ENCODE results near the gene PHC2.

PHC2 gene

GRCh38 chr1:33344896-33345560 lies 85.9 kb downstream of the PHC2 start:
- peaks cover 65% of the 10 kb centered on the region for H3K4me1 ChIP-seq (ENCODE audit: insufficient read depth, low read length, poor library complexity, severe bottlenecking)
- no peak for TF ChIP-seq EZH2phosphoT487 (IDR thresholded peaks at IDR 0.05; ENCODE audit: borderline replicate concordance)
- no peak for TF ChIP-seq CTCF (conservative IDR thresholded peaks at IDR 0.05; ENCODE audit: low read length)
- no peak overlapping the region for H3K9ac ChIP-seq (ENCODE audit: low read depth, low read length, poor library complexity, severe bottlenecking)
- H3K9me2 ChIP-seq (replicated peaks; ENCODE audit: low read depth, low read length): no peaks in the 10 kb centered on the region
- no peak overlapping the region for H2AFZ ChIP-seq (ENCODE audit: low read length)
- H3K4me2 ChIP-seq (ENCODE audit: low read depth, low read length, poor library complexity, severe bottlenecking): peak overlapping the region; percentile 92
- no peaks in the 10 kb centered on the region for H3K36me3 ChIP-seq (ENCODE audit: insufficient read depth, low read length)
- no peaks in the 10 kb centered on the region for H3F3A ChIP-seq (ENCODE audit: low read depth)
- H3K4me3 ChIP-seq (ENCODE audit: low read length, poor library complexity, severe bottlenecking): peak overlapping the region; percentile 91
- H3K9me3 ChIP-seq (ENCODE audit: insufficient read depth, low read depth, low read length): no peaks in the 10 kb centered on the region
- peaks cover 93% of the 10 kb centered on the region for H3K79me2 ChIP-seq (ENCODE audit: insufficient read depth, low read length)
- no peaks in the 10 kb centered on the region for H3K27me3 ChIP-seq (ENCODE audit: insufficient read depth, low read length, poor library complexity, severe bottlenecking)
- peaks cover 81% of the 10 kb centered on the region for H4K20me1 ChIP-seq (ENCODE audit: insufficient read depth, low read length, poor library complexity, severe bottlenecking)

DNA sequence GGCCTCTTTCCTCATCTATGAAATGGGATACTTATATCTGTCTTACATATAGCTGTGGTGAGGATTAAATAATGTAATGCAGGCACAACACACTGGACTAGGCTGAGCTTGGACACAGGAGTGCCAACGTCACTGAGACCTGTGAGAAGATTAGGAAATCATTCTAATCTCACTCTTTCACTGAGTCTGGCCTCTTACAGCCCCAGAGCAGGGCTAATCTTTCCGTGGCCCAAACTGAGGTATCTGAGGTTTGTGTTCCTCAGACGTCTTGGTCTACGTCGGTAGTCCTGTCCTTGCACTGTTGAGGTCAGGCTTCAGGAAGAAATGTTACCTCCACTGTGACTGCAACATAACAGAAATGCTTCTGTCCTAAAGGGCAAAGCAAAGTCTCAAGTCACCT lies 87.4 kb downstream of the PHC2 start:
- Histone ChIP-seq H3K9ac (ENCODE audit: low read depth, low read length, poor library complexity, severe bottlenecking) (no peak overlapping the region), H3K27me3 (ENCODE audit: insufficient read depth, low read length, poor library complexity, severe bottlenecking) (no peaks in the 10 kb centered on the region), H3K9me2 (replicated peaks; ENCODE audit: low read depth, low read length) (no peaks in the 10 kb centered on the region), H3F3A (ENCODE audit: low read depth) (no peaks in the 10 kb centered on the region), H4K20me1 (ENCODE audit: insufficient read depth, low read length, poor library complexity, severe bottlenecking) (peaks cover 82% of the 10 kb centered on the region), H3K9me3 (ENCODE audit: insufficient read depth, low read depth, low read length) (no peaks in the 10 kb centered on the region), H3K4me3 (ENCODE audit: low read length, poor library complexity, severe bottlenecking) (no peak overlapping the region), H3K36me3 (ENCODE audit: insufficient read depth, low read length) (no peaks in the 10 kb centered on the region), H3K79me2 (ENCODE audit: insufficient read depth, low read length) (peaks cover 100% of the 10 kb centered on the region), H2AFZ (ENCODE audit: low read length) (no peak overlapping the region), H3K4me1 (ENCODE audit: insufficient read depth, low read length, poor library complexity, severe bottlenecking) (peaks cover 64% of the 10 kb centered on the region), H3K4me2 (ENCODE audit: low read depth, low read length, poor library complexity, severe bottlenecking) (peak overlapping the region; percentile 92)
- TF ChIP-seq CTCF (conservative IDR thresholded peaks at IDR 0.05; ENCODE audit: low read length): no peak
- no peak for TF ChIP-seq EZH2phosphoT487 (IDR thresholded peaks at IDR 0.05; ENCODE audit: borderline replicate concordance)

- H3K4me2 ChIP-seq (ENCODE audit: low read depth, low read length, poor library complexity, severe bottlenecking): peak overlapping the region; percentile 47
- no peaks in the 10 kb centered on the region for H3K9me3 ChIP-seq (ENCODE audit: insufficient read depth, low read depth, low read length)
- H4K20me1 ChIP-seq (ENCODE audit: insufficient read depth, low read length, poor library complexity, severe bottlenecking): peaks cover 76% of the 10 kb centered on the region
- H3K4me3 ChIP-seq (ENCODE audit: low read length, poor library complexity, severe bottlenecking): no peak overlapping the region
- H3K27me3 ChIP-seq (ENCODE audit: insufficient read depth, low read length, poor library complexity, severe bottlenecking): no peaks in the 10 kb centered on the region
- H3F3A ChIP-seq (ENCODE audit: low read depth): no peaks in the 10 kb centered on the region
- TF ChIP-seq EZH2phosphoT487 (IDR thresholded peaks at IDR 0.05; ENCODE audit: borderline replicate concordance): no peak
- no peak for TF ChIP-seq CTCF (conservative IDR thresholded peaks at IDR 0.05; ENCODE audit: low read length)
- H3K4me1 ChIP-seq (ENCODE audit: insufficient read depth, low read length, poor library complexity, severe bottlenecking): peaks cover 51% of the 10 kb centered on the region
- peaks cover 100% of the 10 kb centered on the region for H3K79me2 ChIP-seq (ENCODE audit: insufficient read depth, low read length)
- no peaks in the 10 kb centered on the region for H3K36me3 ChIP-seq (ENCODE audit: insufficient read depth, low read length)
- H3K9ac ChIP-seq (ENCODE audit: low read depth, low read length, poor library complexity, severe bottlenecking): no peak overlapping the region
- H2AFZ ChIP-seq (ENCODE audit: low read length): no peak overlapping the region
- no peaks in the 10 kb centered on the region for H3K9me2 ChIP-seq (replicated peaks; ENCODE audit: low read depth, low read length)
Measured at GRCh38 chr1:33342041-33342723, 88.7 kb downstream of the PHC2 start.
